Bronchus fibroblast of lung (primary cell): ENCODE data around the gene DMAC1. TPM values are rescaled to one million over a fixed set of nuclear protein-coding genes. Genes with fewer than 3 reads are reported as not detected.

ENCODE experiments used
- total RNA-seq: library from RNA; depleted of rRNA; stranded (reverse); fragments of >200 nt; gene quantifications from 2 replicates; pipeline ENCODE4 v1.2.3, GENCODE V29; 2015

The DMAC1 gene
- total RNA-seq: 10.1 and 12.5 TPM in 2 replicates

GRCh38 chr9:7799234-7799943 is at the start of gene DMAC1:
Gene DMAC1 (minus strand): TSS chr9:7799778. CDS start chr9:7799734, 44 bp downstream.

